Uterus (tissue), 2 donors: ENCODE data around the gene IQCB1.
"Not testable (repeated sequence)": the region's sequence is repeated elsewhere in the genome, so short reads cannot be mapped to it uniquely, and the experiment has no call there.

Experiments
- POLR2A ChIP-seq, 2 donors: fragments of 450-650 bp; IDR thresholded peaks; one replicate each; pipeline ENCODE4 v1.6.1; 2016; ENCODE audit warnings: antibody characterized with exemption in 2 of 2, mild to moderate bottlenecking in 1 of 2, moderate library complexity in 1 of 2
- TF ChIP-seq, protein P1 (sequence below), 4 experiments: fragments of 200-600 bp in 2 of 4; fragments of 450-650 bp in 2 of 4; sonication (generic) in 2 of 4; IDR thresholded peaks; one replicate each; pipeline ENCODE4 v1.5.1; 2016 to 2019; ENCODE audit warnings: antibody characterized with exemption in 4 of 4, mild to moderate bottlenecking in 2 of 4, moderate library complexity in 1 of 4

DNA sequence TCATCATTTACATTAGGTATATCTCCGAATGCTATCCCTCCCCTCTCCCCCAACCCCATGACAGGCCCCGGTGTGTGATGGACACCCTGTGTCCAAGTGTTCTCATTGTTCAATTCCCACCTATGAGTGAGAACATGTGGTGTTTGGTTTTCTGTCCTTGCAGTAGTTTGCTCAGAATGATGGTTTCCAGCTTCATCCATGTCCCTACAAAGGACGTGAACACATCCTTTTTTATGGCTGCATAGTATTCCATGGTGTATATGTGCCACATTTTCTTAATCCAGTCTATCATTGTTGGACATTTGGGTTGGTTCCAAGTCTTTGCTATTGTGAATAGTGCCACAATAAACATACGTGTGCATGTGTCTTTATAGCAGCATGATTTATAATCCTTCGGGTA, 22.9 kb upstream of the IQCB1 start:
- TF ChIP-seq, protein P1, sequence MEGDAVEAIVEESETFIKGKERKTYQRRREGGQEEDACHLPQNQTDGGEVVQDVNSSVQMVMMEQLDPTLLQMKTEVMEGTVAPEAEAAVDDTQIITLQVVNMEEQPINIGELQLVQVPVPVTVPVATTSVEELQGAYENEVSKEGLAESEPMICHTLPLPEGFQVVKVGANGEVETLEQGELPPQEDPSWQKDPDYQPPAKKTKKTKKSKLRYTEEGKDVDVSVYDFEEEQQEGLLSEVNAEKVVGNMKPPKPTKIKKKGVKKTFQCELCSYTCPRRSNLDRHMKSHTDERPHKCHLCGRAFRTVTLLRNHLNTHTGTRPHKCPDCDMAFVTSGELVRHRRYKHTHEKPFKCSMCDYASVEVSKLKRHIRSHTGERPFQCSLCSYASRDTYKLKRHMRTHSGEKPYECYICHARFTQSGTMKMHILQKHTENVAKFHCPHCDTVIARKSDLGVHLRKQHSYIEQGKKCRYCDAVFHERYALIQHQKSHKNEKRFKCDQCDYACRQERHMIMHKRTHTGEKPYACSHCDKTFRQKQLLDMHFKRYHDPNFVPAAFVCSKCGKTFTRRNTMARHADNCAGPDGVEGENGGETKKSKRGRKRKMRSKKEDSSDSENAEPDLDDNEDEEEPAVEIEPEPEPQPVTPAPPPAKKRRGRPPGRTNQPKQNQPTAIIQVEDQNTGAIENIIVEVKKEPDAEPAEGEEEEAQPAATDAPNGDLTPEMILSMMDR (IDR thresholded peaks at IDR 0.05): not testable (repeated sequence)
- not testable (repeated sequence) for TF ChIP-seq POLR2A (IDR thresholded peaks at IDR 0.05)
